HEK293 (cell line): ENCODE data around the gene MYBPC3.

Source experiments
- CTCF ChIP-seq: fragments of 450-650 bp; formaldehyde crosslinking; IDR thresholded peaks from 2 replicates; pipeline ENCODE4 v1.5.1; 2016; ENCODE audit warnings: missing biosample characterization, missing genetic modification characterization
- GLI4 ChIP-seq: fragments of 450-650 bp; formaldehyde crosslinking; IDR thresholded peaks from 2 replicates; pipeline ENCODE4 v1.5.1; 2016; ENCODE audit warnings: missing biosample characterization, missing genetic modification characterization
- KLF16 ChIP-seq: fragments of 450-650 bp; formaldehyde crosslinking; IDR thresholded peaks from 2 replicates; pipeline ENCODE4 v1.5.1; 2017; ENCODE audit warnings: missing biosample characterization, missing genetic modification characterization
- MEIS1 ChIP-seq: sonication (generic); formaldehyde crosslinking; IDR thresholded peaks from 2 replicates; pipeline ENCODE4 v1.8.1; 2022; ENCODE audit warnings: missing genetic modification reagents, mild to moderate bottlenecking, borderline replicate concordance
- REST ChIP-seq: fragments of 450-650 bp; formaldehyde crosslinking; IDR thresholded peaks from 2 replicates; pipeline ENCODE4 v1.5.1; 2016; ENCODE audit warnings: missing biosample characterization, missing genetic modification characterization
- YY1 ChIP-seq: fragments of 450-650 bp; formaldehyde crosslinking; IDR thresholded peaks from 2 replicates; pipeline ENCODE4 v1.5.1; 2018; ENCODE audit warnings: missing biosample characterization, missing genetic modification characterization
- ZNF114 ChIP-seq: fragments of 450-650 bp; formaldehyde crosslinking; IDR thresholded peaks from 2 replicates; pipeline ENCODE4 v1.5.0; 2017; ENCODE audit warnings: missing biosample characterization, missing genetic modification characterization
- ZNF16 ChIP-seq: fragments of 450-650 bp; formaldehyde crosslinking; IDR thresholded peaks from 2 replicates; pipeline ENCODE4 v1.5.1; 2016; ENCODE audit warnings: low read depth, missing biosample characterization, missing genetic modification characterization
- ZNF274 ChIP-seq, 2 experiments: fragments of 200-500 bp in 1 of 2; fragments of 450-650 bp in 1 of 2; sonication (Bioruptor generic) in 1 of 2; formaldehyde crosslinking in 1 of 2; IDR thresholded peaks; 2 replicates each; pipeline versions ENCODE4 v1.5.1 to v1.6.1; 2014 to 2016; ENCODE audit warnings: borderline replicate concordance in 1 of 2, inconsistent platforms in 1 of 2, low read length in 1 of 2, missing biosample characterization in 1 of 2, missing genetic modification characterization in 1 of 2
- ZNF324 ChIP-seq: fragments of 450-650 bp; formaldehyde crosslinking; IDR thresholded peaks from 2 replicates; pipeline ENCODE4 v1.5.1; 2016; ENCODE audit warnings: missing biosample characterization, missing genetic modification characterization
- ZNF362 ChIP-seq: fragments of 450-650 bp; formaldehyde crosslinking; IDR thresholded peaks from 2 replicates; pipeline ENCODE4 v1.5.1; 2016; ENCODE audit warnings: missing biosample characterization, missing genetic modification characterization
- ZNF488 ChIP-seq: fragments of 450-650 bp; formaldehyde crosslinking; IDR thresholded peaks from 2 replicates; pipeline ENCODE4 v1.5.1; 2016; ENCODE audit warnings: missing biosample characterization, missing genetic modification characterization
- ZNF629 ChIP-seq: fragments of 450-650 bp; formaldehyde crosslinking; IDR thresholded peaks from 2 replicates; pipeline ENCODE4 v1.5.1; 2017; ENCODE audit warnings: missing biosample characterization, missing genetic modification characterization

DNA sequence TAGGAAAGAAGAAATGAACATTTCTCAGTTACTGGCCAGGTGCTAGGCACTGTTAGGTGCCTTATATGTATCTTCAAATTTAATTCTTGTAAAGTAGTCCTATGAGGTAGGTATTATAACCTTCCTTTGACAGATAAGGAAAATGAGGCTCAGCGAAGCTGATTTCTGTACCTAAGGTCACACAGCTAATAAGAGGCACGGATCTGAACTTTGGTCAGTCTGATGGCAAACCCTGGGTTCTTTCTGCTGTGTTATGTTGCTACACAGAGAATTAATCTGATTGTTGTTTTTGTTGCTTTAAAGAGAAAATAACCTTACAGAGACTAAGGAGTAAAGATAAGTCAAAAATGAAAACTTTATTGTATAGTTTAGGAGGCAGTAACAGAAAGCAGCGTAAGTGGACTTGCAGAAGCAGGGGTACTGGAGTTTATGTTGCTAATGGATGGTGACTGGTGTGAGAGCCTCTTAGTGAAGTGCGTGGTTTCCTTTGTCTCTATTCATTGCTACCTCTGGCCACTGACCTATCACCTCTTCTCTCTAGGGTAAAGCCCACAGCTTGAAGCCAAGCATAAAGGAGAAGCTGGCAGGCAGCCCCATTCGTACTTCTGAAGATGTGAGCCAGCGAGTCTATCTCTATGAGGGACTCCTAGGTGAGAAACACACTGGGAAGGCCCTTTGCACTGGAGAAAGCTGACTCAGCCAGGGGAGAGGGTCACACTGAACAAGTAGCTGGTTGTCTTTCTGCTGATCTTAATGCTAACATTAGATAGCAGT is 44.3 kb downstream of the MYBPC3 start:
- no peak for TF ChIP-seq ZNF114
- TF ChIP-seq CTCF (tag by site-specific recombination), result no peak
- TF ChIP-seq ZNF274 (IDR thresholded peaks at IDR 0.05; ENCODE audit: low read length), result no peak
- no peak for TF ChIP-seq ZNF274 (tag by site-specific recombination; IDR thresholded peaks at IDR 0.05; ENCODE audit: borderline replicate concordance)
- no peak for TF ChIP-seq REST (tag by site-specific recombination)
- no peak for TF ChIP-seq ZNF324 (tag by site-specific recombination)
- no peak for TF ChIP-seq ZNF362
- no peak for TF ChIP-seq YY1 (tag by site-specific recombination)
- no peak for TF ChIP-seq ZNF16
- no peak for TF ChIP-seq ZNF629
- TF ChIP-seq GLI4 (tag by site-specific recombination), result no peak
- no peak for TF ChIP-seq MEIS1 (CRISPR knock-in tag)
- TF ChIP-seq ZNF488 (tag by site-specific recombination), result no peak
- TF ChIP-seq KLF16, result no peak
